ENCODE measurements around the gene SLC39A11.
"Not testable (repeated sequence)": the region's sequence is repeated elsewhere in the genome, so short reads cannot be mapped to it uniquely, and the experiment has no call there.

Gene SLC39A11

GRCh38 chr17:72915625-72916081, 176.8 kb downstream of the SLC39A11 start:
- H3K4me1 ChIP-seq (ENCODE audit: control insufficient read depth in 2 of 2, insufficient read depth in 2 of 2, low read length in 2 of 2) = no peaks in the 10 kb centered on the region
- H3K27me3 ChIP-seq (ENCODE audit: control insufficient read depth in 2 of 2, insufficient read depth in 2 of 2, low read length in 2 of 2) = no peaks in the 10 kb centered on the region
- H3K9ac ChIP-seq (ENCODE audit: low read depth in 1 of 2, low read length in 2 of 2) = no peak overlapping the region
- no peak overlapping the region for H3K4me3 ChIP-seq (ENCODE audit: low read length in 2 of 2)
- no peaks in the 10 kb centered on the region for H3K9me3 ChIP-seq (ENCODE audit: control insufficient read depth in 2 of 2, low read length in 2 of 2)
- no peak overlapping the region for H3K27ac ChIP-seq (ENCODE audit: low read depth in 2 of 2, low read length in 2 of 2)
- H3K36me3 ChIP-seq (ENCODE audit: control insufficient read depth in 2 of 2, insufficient read depth in 2 of 2, low read length in 2 of 2) = peaks cover 0 to 2% of the 10 kb centered on the region in 2 donors

GRCh38 chr17:72913142-72913682, 179.3 kb downstream of the SLC39A11 start:
- H3K36me3 ChIP-seq (ENCODE audit: control insufficient read depth in 2 of 2, insufficient read depth in 2 of 2, low read length in 2 of 2) = peaks cover 0 to 2% of the 10 kb centered on the region in 2 donors
- no peak overlapping the region for H3K27ac ChIP-seq (ENCODE audit: low read depth in 2 of 2, low read length in 2 of 2)
- no peaks in the 10 kb centered on the region for H3K9me3 ChIP-seq (ENCODE audit: control insufficient read depth in 2 of 2, low read length in 2 of 2)
- no peaks in the 10 kb centered on the region for H3K4me1 ChIP-seq (ENCODE audit: control insufficient read depth in 2 of 2, insufficient read depth in 2 of 2, low read length in 2 of 2)
- no peak overlapping the region for H3K9ac ChIP-seq (ENCODE audit: low read depth in 1 of 2, low read length in 2 of 2)
- H3K4me3 ChIP-seq (ENCODE audit: low read length in 2 of 2) = no peak overlapping the region
- no peaks in the 10 kb centered on the region for H3K27me3 ChIP-seq (ENCODE audit: control insufficient read depth in 2 of 2, insufficient read depth in 2 of 2, low read length in 2 of 2)

GRCh38 chr17:72906306-72906705, 186.2 kb downstream of the SLC39A11 start:
- no peak overlapping the region for H3K4me3 ChIP-seq (ENCODE audit: low read length in 2 of 2)
- H3K4me1 ChIP-seq (ENCODE audit: control insufficient read depth in 2 of 2, insufficient read depth in 2 of 2, low read length in 2 of 2) = no peaks in the 10 kb centered on the region
- no peak overlapping the region for H3K27ac ChIP-seq (ENCODE audit: low read depth in 2 of 2, low read length in 2 of 2)
- H3K27me3 ChIP-seq (ENCODE audit: control insufficient read depth in 2 of 2, insufficient read depth in 2 of 2, low read length in 2 of 2) = no peaks in the 10 kb centered on the region
- no peak overlapping the region for H3K9ac ChIP-seq (ENCODE audit: low read depth in 1 of 2, low read length in 2 of 2)
- peaks cover 0 to 3% of the 10 kb centered on the region in 2 donors for H3K36me3 ChIP-seq (ENCODE audit: control insufficient read depth in 2 of 2, insufficient read depth in 2 of 2, low read length in 2 of 2)
- no peaks in the 10 kb centered on the region for H3K9me3 ChIP-seq (ENCODE audit: control insufficient read depth in 2 of 2, low read length in 2 of 2)

- no peaks in the 10 kb centered on the region for H3K9me3 ChIP-seq (ENCODE audit: control insufficient read depth in 2 of 2, low read length in 2 of 2)
- H3K4me1 ChIP-seq (ENCODE audit: control insufficient read depth in 2 of 2, insufficient read depth in 2 of 2, low read length in 2 of 2) = peaks cover 0 to 3% of the 10 kb centered on the region in 2 donors
- peaks cover 0 to 3% of the 10 kb centered on the region in 2 donors for H3K36me3 ChIP-seq (ENCODE audit: control insufficient read depth in 2 of 2, insufficient read depth in 2 of 2, low read length in 2 of 2)
- H3K27me3 ChIP-seq (ENCODE audit: control insufficient read depth in 2 of 2, insufficient read depth in 2 of 2, low read length in 2 of 2) = no peaks in the 10 kb centered on the region
- no peak overlapping the region for H3K9ac ChIP-seq (ENCODE audit: low read depth in 1 of 2, low read length in 2 of 2)
- H3K4me3 ChIP-seq (ENCODE audit: low read length in 2 of 2) = no peak overlapping the region
- H3K27ac ChIP-seq (ENCODE audit: low read depth in 2 of 2, low read length in 2 of 2) = no peak overlapping the region
Observed at GRCh38 chr17:72903522-72903921, 189.0 kb downstream of the SLC39A11 start.

- Histone ChIP-seq H3K4me3 (ENCODE audit: low read length in 2 of 2) (no peak overlapping the region), H3K9ac (ENCODE audit: low read depth in 1 of 2, low read length in 2 of 2) (no peak overlapping the region), H3K9me3 (ENCODE audit: control insufficient read depth in 2 of 2, low read length in 2 of 2) (no peaks in the 10 kb centered on the region), H3K4me1 (ENCODE audit: control insufficient read depth in 2 of 2, insufficient read depth in 2 of 2, low read length in 2 of 2) (peaks cover 0 to 3% of the 10 kb centered on the region in 2 donors), H3K27ac (ENCODE audit: low read depth in 2 of 2, low read length in 2 of 2) (no peak overlapping the region), H3K27me3 (ENCODE audit: control insufficient read depth in 2 of 2, insufficient read depth in 2 of 2, low read length in 2 of 2) (no peaks in the 10 kb centered on the region), H3K36me3 (ENCODE audit: control insufficient read depth in 2 of 2, insufficient read depth in 2 of 2, low read length in 2 of 2) (peaks cover 0 to 2% of the 10 kb centered on the region in 2 donors)
Observed at GRCh38 chr17:72901657-72902056, 190.8 kb downstream of the SLC39A11 start.

GRCh38 chr17:72901083-72901482, 191.4 kb downstream of the SLC39A11 start:
- Histone ChIP-seq H3K9me3 (ENCODE audit: control insufficient read depth in 2 of 2, low read length in 2 of 2) (no peaks in the 10 kb centered on the region), H3K27ac (ENCODE audit: low read depth in 2 of 2, low read length in 2 of 2) (no peak overlapping the region), H3K9ac (ENCODE audit: low read depth in 1 of 2, low read length in 2 of 2) (no peak overlapping the region), H3K27me3 (ENCODE audit: control insufficient read depth in 2 of 2, insufficient read depth in 2 of 2, low read length in 2 of 2) (no peaks in the 10 kb centered on the region), H3K36me3 (ENCODE audit: control insufficient read depth in 2 of 2, insufficient read depth in 2 of 2, low read length in 2 of 2) (peaks cover 0 to 2% of the 10 kb centered on the region in 2 donors), H3K4me1 (ENCODE audit: control insufficient read depth in 2 of 2, insufficient read depth in 2 of 2, low read length in 2 of 2) (peaks cover 0 to 3% of the 10 kb centered on the region in 2 donors), H3K4me3 (ENCODE audit: low read length in 2 of 2) (no peak overlapping the region)

GRCh38 chr17:72900654-72900971, 191.9 kb downstream of the SLC39A11 start:
- Histone ChIP-seq H3K4me1 (ENCODE audit: control insufficient read depth in 2 of 2, insufficient read depth in 2 of 2, low read length in 2 of 2) (peaks cover 0 to 3% of the 10 kb centered on the region in 2 donors), H3K4me3 (ENCODE audit: low read length in 2 of 2) (no peak overlapping the region), H3K27ac (ENCODE audit: low read depth in 2 of 2, low read length in 2 of 2) (no peak overlapping the region), H3K9me3 (ENCODE audit: control insufficient read depth in 2 of 2, low read length in 2 of 2) (no peaks in the 10 kb centered on the region), H3K9ac (ENCODE audit: low read depth in 1 of 2, low read length in 2 of 2) (no peak overlapping the region), H3K27me3 (ENCODE audit: control insufficient read depth in 2 of 2, insufficient read depth in 2 of 2, low read length in 2 of 2) (no peaks in the 10 kb centered on the region), H3K36me3 (ENCODE audit: control insufficient read depth in 2 of 2, insufficient read depth in 2 of 2, low read length in 2 of 2) (peaks cover 0 to 2% of the 10 kb centered on the region in 2 donors)

GRCh38 chr17:72898725-72899124, 193.8 kb downstream of the SLC39A11 start:
- no peak overlapping the region for H3K9ac ChIP-seq (ENCODE audit: low read depth in 1 of 2, low read length in 2 of 2)
- no peaks in the 10 kb centered on the region for H3K9me3 ChIP-seq (ENCODE audit: control insufficient read depth in 2 of 2, low read length in 2 of 2)
- H3K4me3 ChIP-seq (ENCODE audit: low read length in 2 of 2) = no peak overlapping the region
- H3K27ac ChIP-seq (ENCODE audit: low read depth in 2 of 2, low read length in 2 of 2) = no peak overlapping the region
- H3K4me1 ChIP-seq (ENCODE audit: control insufficient read depth in 2 of 2, insufficient read depth in 2 of 2, low read length in 2 of 2) = peaks cover 0 to 3% of the 10 kb centered on the region in 2 donors
- no peaks in the 10 kb centered on the region for H3K27me3 ChIP-seq (ENCODE audit: control insufficient read depth in 2 of 2, insufficient read depth in 2 of 2, low read length in 2 of 2)
- peaks cover 0 to 2% of the 10 kb centered on the region in 2 donors for H3K36me3 ChIP-seq (ENCODE audit: control insufficient read depth in 2 of 2, insufficient read depth in 2 of 2, low read length in 2 of 2)

- not testable (repeated sequence) for H3K9ac ChIP-seq (ENCODE audit: low read depth in 1 of 2, low read length in 2 of 2); H3K4me3 ChIP-seq (ENCODE audit: low read length in 2 of 2); H3K9me3 ChIP-seq (ENCODE audit: control insufficient read depth in 2 of 2, low read length in 2 of 2); H3K4me1 ChIP-seq (ENCODE audit: control insufficient read depth in 2 of 2, insufficient read depth in 2 of 2, low read length in 2 of 2); H3K27ac ChIP-seq (ENCODE audit: low read depth in 2 of 2, low read length in 2 of 2); H3K27me3 ChIP-seq (ENCODE audit: control insufficient read depth in 2 of 2, insufficient read depth in 2 of 2, low read length in 2 of 2); H3K36me3 ChIP-seq (ENCODE audit: control insufficient read depth in 2 of 2, insufficient read depth in 2 of 2, low read length in 2 of 2)
Observed at GRCh38 chr17:72896288-72896687, 196.2 kb downstream of the SLC39A11 start.

- Histone ChIP-seq H3K4me1 (ENCODE audit: control insufficient read depth in 2 of 2, insufficient read depth in 2 of 2, low read length in 2 of 2) (no peaks in the 10 kb centered on the region), H3K27me3 (ENCODE audit: control insufficient read depth in 2 of 2, insufficient read depth in 2 of 2, low read length in 2 of 2) (no peaks in the 10 kb centered on the region), H3K4me3 (ENCODE audit: low read length in 2 of 2) (no peak overlapping the region), H3K9ac (ENCODE audit: low read depth in 1 of 2, low read length in 2 of 2) (no peak overlapping the region), H3K36me3 (ENCODE audit: control insufficient read depth in 2 of 2, insufficient read depth in 2 of 2, low read length in 2 of 2) (no peaks in the 10 kb centered on the region), H3K9me3 (ENCODE audit: control insufficient read depth in 2 of 2, low read length in 2 of 2) (no peaks in the 10 kb centered on the region), H3K27ac (ENCODE audit: low read depth in 2 of 2, low read length in 2 of 2) (no peak overlapping the region)
Observed at GRCh38 chr17:72891627-72892026, 200.9 kb downstream of the SLC39A11 start.

- H3K36me3 ChIP-seq (ENCODE audit: control insufficient read depth in 2 of 2, insufficient read depth in 2 of 2, low read length in 2 of 2) = no peaks in the 10 kb centered on the region
- no peak overlapping the region for H3K9ac ChIP-seq (ENCODE audit: low read depth in 1 of 2, low read length in 2 of 2)
- no peaks in the 10 kb centered on the region for H3K27me3 ChIP-seq (ENCODE audit: control insufficient read depth in 2 of 2, insufficient read depth in 2 of 2, low read length in 2 of 2)
- no peaks in the 10 kb centered on the region for H3K9me3 ChIP-seq (ENCODE audit: control insufficient read depth in 2 of 2, low read length in 2 of 2)
- H3K4me3 ChIP-seq (ENCODE audit: low read length in 2 of 2) = no peak overlapping the region
- H3K27ac ChIP-seq (ENCODE audit: low read depth in 2 of 2, low read length in 2 of 2) = no peak overlapping the region
- no peaks in the 10 kb centered on the region for H3K4me1 ChIP-seq (ENCODE audit: control insufficient read depth in 2 of 2, insufficient read depth in 2 of 2, low read length in 2 of 2)
Observed at GRCh38 chr17:72890711-72891110, 201.8 kb downstream of the SLC39A11 start.

Data from mucosa of rectum (tissue), 2 donors.